Sigmoid colon (tissue), 4 donors: Measurements from ENCODE around the gene SLC16A7.

ENCODE experiments used
- CTCF ChIP-seq, 4 experiments: fragments of 450-650 bp in 3 of 4; fragments of 200-600 bp in 1 of 4; IDR thresholded peaks; one replicate each; pipeline ENCODE4 v1.5.1; 2016 to 2019; ENCODE audit warnings: antibody characterized with exemption in 4 of 4, mild to moderate bottlenecking in 3 of 4, moderate library complexity in 2 of 4
- EP300 ChIP-seq, 4 donors: sonication (generic); formaldehyde crosslinking; IDR thresholded peaks; one replicate each; pipeline ENCODE4 v1.6.1; 2017; ENCODE audit warnings: antibody characterized with exemption in 4 of 4
- POLR2A ChIP-seq, 2 donors: fragments of 450-650 bp; IDR thresholded peaks; one replicate each; pipeline ENCODE4 v1.6.1; 2016; ENCODE audit warnings: antibody characterized with exemption in 2 of 2, mild to moderate bottlenecking in 2 of 2, moderate library complexity in 2 of 2
- POLR2AphosphoS5 ChIP-seq, 4 donors: sonication (generic); formaldehyde crosslinking; IDR thresholded peaks; one replicate each; pipeline ENCODE4 v1.6.1; 2017; ENCODE audit warnings: antibody characterized with exemption in 4 of 4

GRCh38 chr12:59700153-59700450 lies 104.3 kb downstream of the SLC16A7 start:
- no peak for TF ChIP-seq EP300 (IDR thresholded peaks at IDR 0.05)
- TF ChIP-seq CTCF (IDR thresholded peaks at IDR 0.05), result no peak
- no peak for TF ChIP-seq POLR2A (IDR thresholded peaks at IDR 0.05)
- no peak for TF ChIP-seq POLR2AphosphoS5 (IDR thresholded peaks at IDR 0.05)
